Stimulated activated naive CD8-positive, alpha-beta T cell treated with anti-CD3 and anti-CD28 coated beads, Interleukin-15, amount 100 ng/mL, for 72 hours (primary cell): Measurements from ENCODE around the gene CLEC2A.
A peak's percentile ranks its signal among the peaks of the same experiment; 100 is the strongest.
"Not testable (repeated sequence)": the region's sequence is repeated elsewhere in the genome, so short reads cannot be mapped to it uniquely, and the experiment has no call there.

Experiments
- ATAC-seq: fragments of 150-1000 bp; cut with Tn5 transposase; 2 replicates; pipeline ENCODE4 v1.10.0; 2021; ENCODE audit warnings: mild to moderate bottlenecking, moderate library complexity
- DNase-seq, 2 donors: peaks; one replicate each; pipeline ENCODE4 v3.0.0; 2021 to 2022
- H3K27ac Mint-ChIP-seq, 2 donors: one replicate each; pipeline ENCODE4 v1.8.0; 2022; ENCODE audit warnings: mild to moderate bottlenecking in 2 of 2, mixed read lengths in 2 of 2, moderate library complexity in 2 of 2
- H3K27me3 Mint-ChIP-seq: one replicate; pipeline ENCODE4 v1.8.0; 2022; ENCODE audit warnings: mixed read lengths
- H3K4me1 Mint-ChIP-seq: one replicate; pipeline ENCODE4 v1.8.0; 2022; ENCODE audit warnings: mild to moderate bottlenecking, mixed read lengths
- H3K4me3 Mint-ChIP-seq, 2 donors: one replicate each; pipeline ENCODE4 v1.8.0; 2022; ENCODE audit warnings: mild to moderate bottlenecking in 2 of 2, mixed read lengths in 2 of 2, moderate library complexity in 1 of 2
- H3K9me3 Mint-ChIP-seq, 2 donors: one replicate each; pipeline ENCODE4 v1.8.0; 2022; ENCODE audit warnings: mixed read lengths in 2 of 2

Gene CLEC2A

GRCh38 chr12:9932270-9932669, at the start of gene CLEC2A:
Gene CLEC2A (minus strand): TSS chr12:9932370. CDS start chr12:9932329, 41 bp downstream.
- DNase-seq, result no peak
- no peaks in the 10 kb centered on the region for H3K9me3 Mint-ChIP-seq
- no peaks in the 10 kb centered on the region for H3K27me3 Mint-ChIP-seq
- no peak within 1 kb of the TSS for H3K4me3 Mint-ChIP-seq
- ATAC-seq, result no peak
- H3K27ac Mint-ChIP-seq, result no peak within 1 kb of the TSS
- no peaks in the 10 kb centered on the region for H3K4me1 Mint-ChIP-seq

- ATAC-seq, result no peak
- no peak overlapping the region for H3K27ac Mint-ChIP-seq
- no peak overlapping the region for H3K4me3 Mint-ChIP-seq
- peaks cover 5 to 17% of the 10 kb centered on the region in 2 donors for H3K9me3 Mint-ChIP-seq
- DNase-seq, result no peak
- H3K4me1 Mint-ChIP-seq, result no peaks in the 10 kb centered on the region
- no peaks in the 10 kb centered on the region for H3K27me3 Mint-ChIP-seq
Measured at GRCh38 chr12:9980126-9980525, 48.0 kb upstream of the CLEC2A start.

- ATAC-seq (no peak), DNase-seq (no peak)
- peaks cover 10 to 19% of the 10 kb centered on the region in 2 donors for H3K9me3 Mint-ChIP-seq
- no peaks in the 10 kb centered on the region for H3K4me1 Mint-ChIP-seq
- H3K27me3 Mint-ChIP-seq, result no peaks in the 10 kb centered on the region
- H3K27ac Mint-ChIP-seq, result no peak overlapping the region
- no peak overlapping the region for H3K4me3 Mint-ChIP-seq
Measured at GRCh38 chr12:9977916-9978315, 45.7 kb upstream of the CLEC2A start.

GRCh38 chr12:9976626-9977025, 44.5 kb upstream of the CLEC2A start:
- ATAC-seq, H3K4me1 Mint-ChIP-seq, H3K27me3 Mint-ChIP-seq, DNase-seq, H3K4me3 Mint-ChIP-seq: not testable (repeated sequence)
- peaks cover 10 to 19% of the 10 kb centered on the region in 2 donors for H3K9me3 Mint-ChIP-seq
- peak overlapping the region in 1 of 2 donors; percentile 4 for H3K27ac Mint-ChIP-seq

GRCh38 chr12:9975614-9976013, 43.4 kb upstream of the CLEC2A start:
- DNase-seq, result no peak
- H3K27ac Mint-ChIP-seq, result no peak overlapping the region
- H3K27me3 Mint-ChIP-seq, result no peaks in the 10 kb centered on the region
- no peak overlapping the region for H3K4me3 Mint-ChIP-seq
- peaks cover 10 to 19% of the 10 kb centered on the region in 2 donors for H3K9me3 Mint-ChIP-seq
- no peaks in the 10 kb centered on the region for H3K4me1 Mint-ChIP-seq
- no peak for ATAC-seq

- ATAC-seq, H3K4me3 Mint-ChIP-seq, H3K27me3 Mint-ChIP-seq, DNase-seq, H3K4me1 Mint-ChIP-seq, H3K27ac Mint-ChIP-seq: not testable (repeated sequence)
- H3K9me3 Mint-ChIP-seq, result peaks cover 10 to 19% of the 10 kb centered on the region in 2 donors
Measured at GRCh38 chr12:9974731-9975130, 42.6 kb upstream of the CLEC2A start.

GRCh38 chr12:9973949-9974348, 41.8 kb upstream of the CLEC2A start:
- H3K9me3 Mint-ChIP-seq, result peaks cover 10 to 19% of the 10 kb centered on the region in 2 donors
- DNase-seq (no peak), ATAC-seq (no peak)
- no peak overlapping the region for H3K4me3 Mint-ChIP-seq
- H3K27ac Mint-ChIP-seq, result no peak overlapping the region
- no peaks in the 10 kb centered on the region for H3K27me3 Mint-ChIP-seq
- H3K4me1 Mint-ChIP-seq, result no peaks in the 10 kb centered on the region

- Mint-ChIP-seq H3K4me1 (no peaks in the 10 kb centered on the region), H3K27me3 (no peaks in the 10 kb centered on the region), H3K4me3 (no peak within 1 kb of the TSS), H3K9me3 (peaks cover 7 to 18% of the 10 kb centered on the region in 2 donors), H3K27ac (no peak within 1 kb of the TSS)
- DNase-seq, result no peak
- ATAC-seq, result no peak
Measured at GRCh38 chr12:9971181-9971580, 39.0 kb upstream of the CLEC2A start, which contains the start of gene CLEC12A. Gene CLEC12A (plus strand): TSS chr12:9971409. CDS start chr12:9971597, 188 bp downstream.

GRCh38 chr12:9969673-9970072, 37.5 kb upstream of the CLEC2A start:
- DNase-seq (no peak), ATAC-seq (no peak)
- Mint-ChIP-seq H3K4me3 (no peak overlapping the region), H3K9me3 (peaks cover 6% of the 10 kb centered on the region in 2 donors), H3K27me3 (no peaks in the 10 kb centered on the region), H3K27ac (no peak overlapping the region), H3K4me1 (no peaks in the 10 kb centered on the region)

- peaks cover 27% of the 10 kb centered on the region for H3K4me1 Mint-ChIP-seq
- H3K27me3 Mint-ChIP-seq, result no peaks in the 10 kb centered on the region
- H3K27ac Mint-ChIP-seq, result no peak overlapping the region
- ATAC-seq, result no peak
- H3K4me3 Mint-ChIP-seq, result no peak overlapping the region
- DNase-seq, result no peak
- H3K9me3 Mint-ChIP-seq, result peaks cover 0 to 2% of the 10 kb centered on the region in 2 donors
Measured at GRCh38 chr12:9961901-9962300, 29.7 kb upstream of the CLEC2A start.

GRCh38 chr12:9961106-9961505, 28.9 kb upstream of the CLEC2A start:
- Mint-ChIP-seq H3K9me3 (no peaks in the 10 kb centered on the region), H3K4me3 (no peak overlapping the region), H3K4me1 (peaks cover 32% of the 10 kb centered on the region), H3K27me3 (no peaks in the 10 kb centered on the region), H3K27ac (no peak overlapping the region)
- no peak for ATAC-seq
- DNase-seq, result no peak

- H3K9me3 Mint-ChIP-seq, result no peaks in the 10 kb centered on the region
- DNase-seq (no peak), ATAC-seq (no peak)
- H3K4me1 Mint-ChIP-seq, result peaks cover 36% of the 10 kb centered on the region
- no peaks in the 10 kb centered on the region for H3K27me3 Mint-ChIP-seq
- H3K4me3 Mint-ChIP-seq, result no peak overlapping the region
- H3K27ac Mint-ChIP-seq, result no peak overlapping the region
Measured at GRCh38 chr12:9960590-9960989, 28.4 kb upstream of the CLEC2A start.

GRCh38 chr12:9957834-9958233, 25.7 kb upstream of the CLEC2A start:
- Mint-ChIP-seq H3K27ac (peak overlapping the region; percentile 31 to 48), H3K4me3 (peak overlapping the region in 1 of 2 donors; percentile 16), H3K4me1 (peaks cover 38% of the 10 kb centered on the region), H3K27me3 (no peaks in the 10 kb centered on the region), H3K9me3 (no peaks in the 10 kb centered on the region)
- ATAC-seq (peak; percentile 66), DNase-seq (no peak)

- not testable (repeated sequence) for ATAC-seq, H3K9me3 Mint-ChIP-seq, H3K27ac Mint-ChIP-seq, H3K27me3 Mint-ChIP-seq, H3K4me3 Mint-ChIP-seq, DNase-seq
- H3K4me1 Mint-ChIP-seq, result peaks cover 62% of the 10 kb centered on the region
Measured at GRCh38 chr12:9952954-9953729, 21.0 kb upstream of the CLEC2A start.

GRCh38 chr12:9951026-9951675, 19.0 kb upstream of the CLEC2A start:
- H3K4me1 Mint-ChIP-seq, result peaks cover 54% of the 10 kb centered on the region
- H3K27me3 Mint-ChIP-seq, result no peaks in the 10 kb centered on the region
- no peaks in the 10 kb centered on the region for H3K9me3 Mint-ChIP-seq
- peak; percentile 15 to 25 for DNase-seq
- H3K27ac Mint-ChIP-seq, result no peak overlapping the region
- H3K4me3 Mint-ChIP-seq, result peak overlapping the region in 1 of 2 donors; percentile 32
- peak; percentile 82 for ATAC-seq

- H3K4me1 Mint-ChIP-seq, result peaks cover 55% of the 10 kb centered on the region
- H3K4me3 Mint-ChIP-seq, result peak overlapping the region; percentile 8 to 45
- H3K27me3 Mint-ChIP-seq, result no peaks in the 10 kb centered on the region
- ATAC-seq (peak; percentile 95), DNase-seq (no peak)
- H3K27ac Mint-ChIP-seq, result no peak overlapping the region
- H3K9me3 Mint-ChIP-seq, result no peaks in the 10 kb centered on the region
Measured at GRCh38 chr12:9948606-9949296, 16.6 kb upstream of the CLEC2A start.
